HepG2 (cell line): ENCODE measurements around the gene NME2. TPM values are rescaled to one million over a fixed set of nuclear protein-coding genes. Genes with fewer than 3 reads are reported as not detected.
A peak's percentile ranks its signal among the peaks of the same experiment; 100 is the strongest.

ENCODE experiments used
- DR1 ChIP-seq: sonication (generic); formaldehyde crosslinking; IDR thresholded peaks from 2 replicates; pipeline ENCODE4 v1.8.0; 2021; ENCODE audit warnings: mild to moderate bottlenecking, missing genetic modification reagents, inconsistent platforms
- GABPB1 ChIP-seq: IDR thresholded peaks from 2 replicates; pipeline ENCODE4 v1.6.1; 2016; ENCODE audit warnings: mild to moderate bottlenecking, missing genetic modification reagents, moderate library complexity, missing compliant biosample characterization
- GATAD1 ChIP-seq: IDR thresholded peaks from 2 replicates; pipeline ENCODE4 v1.6.1; 2016; ENCODE audit warnings: missing genetic modification reagents, missing compliant biosample characterization
- HMGXB3 ChIP-seq: sonication (generic); formaldehyde crosslinking; IDR thresholded peaks from 2 replicates; pipeline ENCODE4 v1.4.0; 2020; ENCODE audit warnings: missing genetic modification reagents, borderline replicate concordance
- MTERF4 ChIP-seq: sonication (generic); formaldehyde crosslinking; IDR thresholded peaks from 2 replicates; pipeline ENCODE4 v1.8.0; 2023; ENCODE audit warnings: mild to moderate bottlenecking, missing genetic modification reagents
- PATZ1 ChIP-seq: sonication (generic); formaldehyde crosslinking; IDR thresholded peaks from 2 replicates; pipeline ENCODE4 v1.4.0; 2020; ENCODE audit warnings: missing genetic modification reagents
- PHB2 ChIP-seq: fragments of 450-650 bp; IDR thresholded peaks from 2 replicates; pipeline ENCODE4 v1.6.1; 2018; ENCODE audit not compliant: partially characterized antibody
- PRMT3 ChIP-seq: sonication (generic); formaldehyde crosslinking; IDR thresholded peaks from 2 replicates; pipeline ENCODE4 v1.8.1; 2022; ENCODE audit warnings: low read depth, mild to moderate bottlenecking, moderate library complexity, missing genetic modification reagents, borderline replicate concordance
- PTBP1 ChIP-seq: fragments of 200-400 bp; formaldehyde crosslinking; IDR thresholded peaks from 2 replicates; pipeline ENCODE4 v1.6.1; 2018; ENCODE audit warnings: low read length, low read depth; ENCODE audit not compliant: poor library complexity, severe bottlenecking
- RAD51 ChIP-seq: fragments of 450-650 bp; IDR thresholded peaks from 2 replicates; pipeline ENCODE4 v1.6.1; 2016; ENCODE audit warnings: borderline replicate concordance
- SMAD1 ChIP-seq: sonication (generic); formaldehyde crosslinking; IDR thresholded peaks from 2 replicates; pipeline ENCODE4 v1.4.0; 2020; ENCODE audit warnings: missing genetic modification reagents, low read depth, mild to moderate bottlenecking, borderline replicate concordance
- TFDP1 ChIP-seq: IDR thresholded peaks from 2 replicates; pipeline ENCODE4 v1.6.1; 2016; ENCODE audit warnings: missing compliant biosample characterization, missing genetic modification reagents, borderline replicate concordance
- YEATS2 ChIP-seq: sonication (generic); formaldehyde crosslinking; IDR thresholded peaks from 2 replicates; pipeline ENCODE4 v1.4.0; 2020; ENCODE audit warnings: missing genetic modification reagents, borderline replicate concordance
- ZKSCAN1 ChIP-seq: fragments of 150-350 bp; IDR thresholded peaks from 2 replicates; pipeline ENCODE4 v1.6.1; 2014; ENCODE audit warnings: low read length
- ZNF660 ChIP-seq: sonication (generic); formaldehyde crosslinking; IDR thresholded peaks from 2 replicates; pipeline ENCODE4 v1.5.1; 2020; ENCODE audit warnings: mild to moderate bottlenecking, low read depth, missing genetic modification reagents, borderline replicate concordance
- ZNF710 ChIP-seq: sonication (generic); formaldehyde crosslinking; IDR thresholded peaks from 2 replicates; pipeline ENCODE4 v1.5.0; 2020; ENCODE audit warnings: mild to moderate bottlenecking, missing genetic modification reagents, borderline replicate concordance
- polyA plus RNA-seq, 8 experiments: library from polyadenylated mRNA; depleted of rRNA in 3 of 8; stranded (reverse) in 7 of 8; unstranded in 1 of 8; fragments of >200 nt; fragmentation: Illumina TruSeq in 4 of 8; extraction: Trizol in 4 of 8; gene quantifications; 2 replicates each; pipeline versions ENCODE4 v1.2.1 to v1.2.3, GENCODE V29; 2011 to 2016; ENCODE audit warnings: low read depth in 4 of 8, missing spikeins in 1 of 8, mixed read lengths in 1 of 8; ENCODE audit not compliant: insufficient read depth in 1 of 8
- total RNA-seq, 5 experiments: library from RNA; depleted of rRNA; stranded (reverse); fragments of >200 nt; fragmentation: Illumina TruSeq; extraction: Trizol; gene quantifications; 2 replicates each; pipeline ENCODE4 v1.2.3, GENCODE V29; 2016; ENCODE audit warnings: low read depth in 1 of 5

The NME2 gene
- total and polyA plus RNA-seq, 2 of the 13 experiments (the other 11 are each of a cell fraction or from before 2014, with no cell fraction given): 790 to 1,213 TPM

GRCh38 chr17:51166987-51167931, 1.0 kb downstream of the NME2 start (continued):
- TF ChIP-seq ZNF710 (CRISPR knock-in tag) (peak; percentile 0; the same call in 1 of the 2 replicates), PATZ1 (CRISPR knock-in tag) (peak; percentile 40; the same call in 1 of the 2 replicates), ZNF660 (CRISPR knock-in tag) (no peak), YEATS2 (CRISPR knock-in tag) (0 out of 2 replicates have a peak, but pooled peaks have one; percentile 16), GABPB1 (peak; percentile 4; the same call in 1 of the 2 replicates), HMGXB3 (no peak; the same call in 1 of the 2 replicates), TFDP1 (CRISPR knock-in tag) (peak; percentile 6; the same call in 1 of the 2 replicates), PRMT3 (CRISPR knock-in tag) (no peak), ZKSCAN1 (no peak), SMAD1 (CRISPR knock-in tag) (peak; percentile 28; the same call in 1 of the 2 replicates), GATAD1 (CRISPR knock-in tag) (peak; percentile 28; the same call in 1 of the 2 replicates), PTBP1 (no peak), RAD51 (no peak), DR1 (CRISPR knock-in tag) (no peak), PHB2 (no peak), MTERF4 (peak; percentile 71; the same call in 1 of the 2 replicates)
